HG02588 (cell line): ENCODE data around the gene REX1BD.
"Not testable (repeated sequence)": the region's sequence is repeated elsewhere in the genome, so short reads cannot be mapped to it uniquely, and the experiment has no call there.

ENCODE experiments used
- ATAC-seq: cut with Tn5 transposase; IDR thresholded peaks from one replicate; pipeline ENCODE4 v1.9.1; 2021; ENCODE audit warnings: mild to moderate bottlenecking, moderate library complexity; ENCODE audit not compliant: unreplicated experiment

The REX1BD gene

DNA sequence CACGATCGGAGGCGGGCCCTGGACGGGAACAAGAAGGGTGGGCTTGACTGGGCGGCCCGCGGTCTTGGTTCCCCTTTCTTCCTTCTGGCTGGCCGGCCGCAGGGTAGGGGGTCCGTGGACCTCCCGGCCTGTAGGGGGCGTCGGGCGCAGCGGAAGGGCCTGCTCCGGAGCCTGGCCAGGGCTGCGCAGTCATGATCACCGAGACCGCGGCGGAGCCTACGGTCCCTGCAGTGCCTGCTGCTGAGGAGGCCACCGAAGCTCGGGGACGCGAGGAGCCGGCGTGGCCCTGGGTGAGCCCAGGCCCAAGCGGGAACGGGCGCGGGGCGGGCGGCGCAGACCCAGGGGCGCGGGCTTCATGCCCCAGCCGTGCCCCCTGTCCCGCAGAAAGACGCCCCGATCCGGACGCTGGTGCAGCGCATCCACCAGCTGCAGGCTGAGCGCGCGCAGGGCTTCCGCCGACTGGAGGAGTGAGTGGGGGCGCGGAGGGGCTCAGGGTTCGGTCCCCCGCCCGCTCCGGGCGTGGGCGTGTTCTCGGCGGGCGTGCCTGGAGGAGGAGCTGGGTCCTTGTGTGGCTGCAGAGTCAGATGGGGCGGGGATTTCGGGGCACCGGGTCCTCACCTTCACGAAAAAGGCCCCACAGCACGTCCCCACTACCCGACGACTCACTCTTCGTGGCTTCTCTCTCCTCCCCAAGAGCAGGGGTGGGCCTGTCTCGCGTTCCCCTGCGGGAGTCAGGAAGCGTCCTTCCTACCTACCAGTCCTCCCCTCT is at the start of gene REX1BD:
Gene REX1BD (plus strand): TSS at position 188 of the 769 bp plus-strand sequence. CDS start 4 bp downstream, at position 192.
- ATAC-seq = peak; percentile 79

DNA sequence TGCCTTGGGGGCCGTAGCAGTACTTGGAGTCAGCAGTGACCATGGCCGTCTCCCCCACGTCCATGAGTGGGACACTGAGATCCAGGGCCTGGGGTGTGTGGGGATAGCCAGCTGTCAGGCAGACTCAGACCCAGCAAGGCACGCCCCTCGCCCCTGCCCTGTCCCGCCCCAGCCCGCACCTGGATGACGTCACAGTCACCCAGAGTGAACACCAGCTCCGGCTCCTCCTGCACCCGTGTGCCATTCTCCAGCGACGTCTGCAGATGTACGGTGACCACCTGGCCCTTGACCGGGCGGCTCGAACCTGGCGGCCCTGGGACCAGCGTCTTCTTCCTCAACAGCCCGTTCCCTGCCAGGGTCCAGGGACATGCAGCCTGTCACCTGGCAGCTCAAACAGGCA is 49.2 kb upstream of the REX1BD start:
- ATAC-seq = no peak

DNA sequence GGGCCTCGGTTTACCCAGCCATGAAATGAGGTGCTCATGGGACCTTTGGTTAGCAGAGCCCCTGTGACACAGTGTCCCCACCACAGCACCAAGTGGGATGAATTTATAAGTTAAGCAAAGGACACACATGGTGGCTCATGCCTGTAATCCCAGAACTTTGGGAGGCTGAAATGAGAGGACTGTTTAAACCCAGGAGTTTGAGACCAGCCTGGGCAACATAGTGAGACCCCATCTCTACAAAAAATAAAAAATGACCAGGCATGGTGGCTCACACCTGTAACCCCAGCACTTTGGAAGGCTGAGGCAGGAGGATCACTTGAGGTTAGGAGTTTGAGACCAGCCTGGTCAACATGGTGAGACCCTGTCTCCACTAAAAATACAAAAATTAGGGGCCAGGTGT is 48.4 kb upstream of the REX1BD start:
- ATAC-seq = not testable (repeated sequence)

DNA sequence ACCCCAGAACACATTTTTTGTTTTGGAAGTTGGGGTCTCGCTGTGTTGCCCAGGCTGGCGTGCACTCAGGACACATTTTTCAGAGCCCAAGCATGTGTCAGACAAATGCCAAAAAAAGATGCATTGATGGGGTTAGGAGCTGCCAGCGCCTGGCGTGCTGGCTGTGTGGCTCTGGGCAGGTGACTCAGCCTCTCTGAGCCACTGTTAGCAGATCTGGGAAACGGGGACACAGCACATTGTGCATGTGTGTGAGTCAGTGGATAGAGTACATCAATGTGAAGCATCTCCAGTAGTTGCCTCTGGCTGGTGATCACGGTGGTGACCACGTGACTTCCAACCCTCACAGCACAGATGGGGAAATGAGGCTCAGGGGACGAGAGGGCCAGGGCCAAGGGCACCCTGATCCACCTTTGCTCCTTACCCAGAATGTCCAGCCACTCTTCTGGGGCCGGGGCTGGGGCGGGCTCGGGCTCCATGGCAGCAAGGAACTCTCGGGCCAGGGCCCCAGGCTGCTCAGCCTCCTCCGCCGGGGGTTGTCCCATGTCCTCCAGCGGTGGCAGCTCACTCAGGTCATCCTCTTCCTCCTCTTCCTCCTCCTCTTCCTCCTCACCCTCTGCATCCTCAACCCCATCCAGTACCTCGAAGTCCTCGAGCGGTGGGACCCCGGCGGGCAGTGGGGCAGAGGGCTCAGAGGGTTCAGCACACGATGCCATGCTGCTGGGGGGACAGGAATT is 47.2 kb upstream of the REX1BD start:
- ATAC-seq = no peak

DNA sequence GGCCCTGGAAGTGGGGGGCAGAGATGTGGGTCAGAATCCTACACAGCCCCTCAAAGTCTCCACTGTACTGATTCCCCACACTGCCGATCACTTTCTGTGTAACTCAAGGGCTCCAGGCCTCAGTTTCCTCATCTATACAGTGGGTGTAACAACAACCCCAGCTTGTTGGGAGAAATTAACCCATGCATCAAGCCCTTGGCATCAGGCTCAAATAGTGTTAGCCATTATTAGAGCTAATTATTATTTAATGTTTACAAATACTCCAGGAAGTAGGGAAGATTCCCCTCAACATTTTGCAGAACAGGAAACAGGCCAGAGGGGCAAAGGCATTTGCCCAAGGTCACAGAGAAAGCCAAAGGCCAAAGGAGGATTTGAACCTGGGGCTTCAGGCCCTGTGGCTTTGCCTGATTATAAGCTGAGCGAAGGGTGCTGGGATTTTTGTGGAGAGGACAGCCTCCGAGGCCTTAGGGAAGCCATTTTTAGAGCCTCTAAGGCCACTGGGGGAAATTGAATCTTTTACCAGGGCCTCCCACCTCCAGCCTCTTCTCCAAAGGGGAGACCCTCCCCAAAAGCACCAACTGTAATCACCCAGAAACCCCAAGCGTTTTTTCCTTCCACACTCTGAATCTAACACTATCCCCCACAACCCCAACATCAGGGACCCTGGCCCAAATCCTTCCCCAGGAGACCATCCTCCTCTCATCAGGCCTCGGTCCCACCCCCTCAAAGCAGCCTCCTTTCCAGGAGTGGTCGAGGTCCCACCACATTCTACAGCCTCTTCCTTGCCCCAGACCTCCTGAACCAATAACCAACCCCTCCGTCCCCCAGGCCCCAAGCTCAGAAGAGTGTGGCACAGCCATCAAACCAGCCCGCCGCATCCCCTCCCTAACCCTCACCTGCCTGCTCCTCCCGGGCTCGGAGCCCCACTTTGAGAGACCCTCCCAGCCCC is 46.3 kb upstream of the REX1BD start:
- no peak for ATAC-seq

DNA sequence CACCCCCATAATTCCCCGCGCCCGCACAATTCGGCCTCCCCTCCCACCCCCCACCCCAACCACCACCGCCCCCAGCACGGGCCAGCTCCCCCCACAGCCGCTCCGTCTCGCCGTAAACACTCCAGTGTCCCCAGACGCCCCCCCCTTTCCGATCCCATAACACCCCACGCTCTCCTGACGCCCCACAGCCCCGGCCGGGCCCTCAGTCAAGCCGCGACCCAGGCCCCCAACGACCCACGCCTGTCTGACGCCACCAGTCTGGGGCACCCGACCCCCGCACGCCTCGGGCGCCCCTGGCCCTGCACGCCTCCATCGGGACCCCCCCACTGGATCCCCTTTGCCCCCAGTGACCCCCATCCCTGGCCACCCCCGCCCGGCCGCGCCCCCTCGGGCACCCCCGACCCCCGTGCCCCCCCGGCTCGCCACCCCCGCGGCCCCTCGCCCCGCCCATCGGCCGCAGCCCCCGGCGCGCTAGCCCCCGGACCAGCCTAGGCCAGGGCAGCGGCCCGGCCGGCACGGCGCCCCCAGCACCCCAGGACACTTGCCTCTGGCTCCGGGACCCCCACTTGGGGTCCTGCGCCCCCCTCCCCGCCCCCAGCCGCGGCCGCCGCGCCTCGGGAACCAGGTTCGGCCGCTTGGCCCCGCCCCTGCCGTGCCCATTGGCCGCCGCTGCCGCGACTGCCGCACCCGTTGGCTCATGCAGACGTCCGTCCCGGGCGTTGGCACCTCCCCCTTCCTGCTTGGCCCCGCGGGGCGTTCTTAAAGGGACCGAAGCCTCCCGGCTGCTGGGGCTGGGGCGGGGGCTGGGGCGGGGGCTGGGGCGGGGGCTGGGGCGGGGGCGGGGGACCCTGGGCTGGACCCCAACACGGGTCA is 45.4 kb upstream of the REX1BD start, which contains the start of gene FKBP8:
Gene FKBP8 (minus strand): TSS at position 633 of the 873 bp plus-strand sequence. CDS start 1,603 bp downstream, outside the sequence.
- ATAC-seq = peak; percentile 92

DNA sequence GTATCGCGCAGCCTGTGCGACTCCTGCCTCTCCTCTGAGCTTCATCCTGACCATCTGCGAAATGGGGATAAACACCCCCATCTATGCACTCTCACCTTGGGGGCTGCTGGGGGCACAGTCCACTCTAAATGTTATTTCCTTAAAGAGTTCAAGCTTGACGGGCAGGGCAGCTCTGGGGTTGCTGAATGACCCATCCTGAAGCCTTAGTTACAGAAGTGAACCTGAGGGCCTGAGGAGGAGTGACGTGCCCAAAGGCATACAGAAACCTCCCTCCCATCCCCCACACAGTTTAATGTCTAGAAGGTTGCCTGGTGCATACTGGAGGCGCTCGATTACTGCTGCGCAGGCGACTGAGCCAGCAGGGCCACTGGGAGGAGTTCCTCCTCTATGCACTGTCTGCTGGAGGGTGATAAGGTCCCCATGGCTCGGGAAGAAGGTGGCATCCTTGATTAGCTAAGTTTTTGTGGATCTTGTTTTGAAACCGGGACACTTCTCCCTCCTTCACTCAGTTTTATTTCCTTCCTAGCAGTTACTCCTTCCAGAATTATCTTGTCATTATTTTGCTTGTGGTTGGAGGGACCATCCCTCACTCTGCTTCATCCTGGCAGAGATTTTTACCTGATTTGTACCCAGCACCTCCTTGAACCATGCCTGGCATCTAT is 44.7 kb upstream of the REX1BD start:
- peak; percentile 40 for ATAC-seq

DNA sequence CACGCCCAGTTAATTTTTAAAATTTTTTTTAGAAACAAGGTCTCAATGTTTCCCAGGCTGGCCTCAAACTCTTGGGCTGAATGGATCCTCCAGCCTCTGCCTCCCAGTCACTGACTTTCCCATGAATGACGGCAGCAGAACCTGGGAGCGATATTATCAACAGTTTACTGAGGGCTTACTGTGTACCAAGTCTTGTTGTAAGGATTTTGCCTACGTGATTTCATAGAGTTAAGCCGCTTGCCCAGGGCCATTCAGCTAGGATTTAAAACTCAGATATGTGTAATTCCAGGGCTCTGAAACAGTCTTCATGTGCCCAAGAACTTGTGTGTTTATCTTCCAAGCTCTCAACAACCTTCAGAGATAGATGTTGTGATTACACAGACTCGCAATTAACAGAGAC is 37.0 kb upstream of the REX1BD start:
- ATAC-seq = no peak

DNA sequence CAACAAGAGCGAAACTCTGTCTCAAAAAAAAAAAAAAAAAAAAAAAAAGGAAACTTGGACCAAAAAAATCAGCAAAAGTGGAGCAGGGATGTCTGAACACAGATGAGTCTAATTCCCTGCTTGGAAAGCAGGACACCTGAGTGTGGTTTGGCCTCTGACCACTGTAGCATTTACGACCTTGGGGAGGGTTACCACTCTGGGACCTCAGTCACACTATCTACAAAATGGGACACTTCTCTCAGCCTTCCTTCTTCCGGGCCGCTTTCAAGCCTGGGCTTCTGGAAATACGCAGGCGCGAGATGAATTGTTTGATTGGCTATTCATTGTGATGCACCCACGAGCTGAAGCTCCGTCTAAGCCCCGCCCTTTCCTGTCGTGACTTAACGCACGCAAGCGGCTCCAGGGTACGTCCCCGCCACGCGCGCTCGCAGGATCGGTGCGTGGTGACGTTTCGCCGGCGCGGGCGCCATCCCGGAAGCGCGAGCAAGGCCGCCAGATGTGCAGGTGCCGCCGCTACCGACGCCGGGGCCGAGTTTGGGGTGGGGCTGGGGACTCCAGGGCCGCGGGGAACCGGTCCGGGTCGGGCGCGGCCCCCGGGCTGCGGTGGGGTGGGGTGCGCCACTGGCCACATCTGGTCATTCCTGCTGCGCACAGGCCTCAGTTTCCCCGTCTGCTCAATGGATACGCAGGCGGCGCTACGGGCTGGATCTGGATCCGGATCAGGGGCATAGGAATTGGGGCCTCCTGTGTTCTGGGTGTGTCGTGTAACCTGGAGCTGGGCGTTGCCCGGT is 31.0 kb upstream of the REX1BD start, which contains the start of gene KXD1:
Gene KXD1 (plus strand): TSS at position 460 of the 791 bp plus-strand sequence. CDS start 4,187 bp downstream, outside the sequence.
- peak; percentile 87 for ATAC-seq

DNA sequence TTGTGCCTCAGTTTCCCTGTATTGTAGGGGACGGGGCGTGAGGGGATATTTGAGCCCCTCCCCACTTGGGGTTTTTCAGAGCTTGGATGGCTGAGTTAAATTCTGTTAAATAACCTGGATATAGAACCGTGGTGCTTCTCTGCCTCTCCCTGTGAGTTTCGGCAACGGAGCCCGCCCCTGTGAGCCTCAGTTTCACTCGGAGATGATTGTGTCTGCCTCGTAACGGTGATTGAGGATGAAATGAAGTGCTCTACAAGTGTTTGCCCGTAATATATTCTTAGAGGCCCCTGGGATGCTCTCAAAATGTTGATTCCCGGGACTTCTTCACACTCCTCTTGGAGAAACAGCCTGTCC is 30.4 kb upstream of the REX1BD start:
- ATAC-seq = no peak

DNA sequence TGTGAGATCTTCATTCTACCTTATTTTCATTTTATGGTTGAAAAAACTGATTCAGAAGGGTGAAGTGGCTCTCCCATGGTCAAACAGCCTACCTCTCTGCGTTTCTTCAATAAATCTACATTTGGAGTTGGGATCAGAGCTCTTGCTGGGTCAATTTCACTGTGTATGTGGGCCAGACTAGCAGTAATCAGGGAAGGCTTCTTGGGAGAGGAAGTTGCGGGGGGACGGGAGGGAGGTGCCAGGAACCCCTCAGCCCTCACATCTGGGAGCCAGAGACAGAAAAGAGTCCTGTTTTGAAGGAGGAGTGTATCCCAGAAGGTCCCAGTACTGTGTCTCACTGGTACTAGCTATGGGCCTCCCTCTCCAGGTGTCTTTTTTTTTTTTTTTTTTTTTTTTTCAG is 30.0 kb upstream of the REX1BD start:
- ATAC-seq = no peak

DNA sequence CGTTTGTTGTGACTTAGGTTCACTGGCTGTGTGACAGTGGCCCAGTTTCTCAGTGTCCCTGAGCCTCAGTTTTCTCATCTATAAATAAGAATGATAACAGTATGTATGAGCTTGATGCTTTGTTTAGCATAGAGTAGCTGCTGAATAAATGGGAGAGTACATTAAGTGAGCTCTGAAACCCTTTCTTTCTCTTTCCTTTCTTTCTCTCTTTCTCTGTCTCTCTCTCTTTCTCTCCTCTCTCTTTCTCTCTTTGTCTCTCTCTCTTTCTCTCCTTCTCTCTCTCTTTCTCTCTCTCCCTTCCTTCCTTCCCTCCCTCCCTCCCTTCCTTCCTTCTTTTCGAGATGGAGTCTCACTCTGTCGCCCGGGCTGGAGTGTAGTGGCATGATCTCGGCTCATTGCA is 28.9 kb upstream of the REX1BD start:
- ATAC-seq = no peak

DNA sequence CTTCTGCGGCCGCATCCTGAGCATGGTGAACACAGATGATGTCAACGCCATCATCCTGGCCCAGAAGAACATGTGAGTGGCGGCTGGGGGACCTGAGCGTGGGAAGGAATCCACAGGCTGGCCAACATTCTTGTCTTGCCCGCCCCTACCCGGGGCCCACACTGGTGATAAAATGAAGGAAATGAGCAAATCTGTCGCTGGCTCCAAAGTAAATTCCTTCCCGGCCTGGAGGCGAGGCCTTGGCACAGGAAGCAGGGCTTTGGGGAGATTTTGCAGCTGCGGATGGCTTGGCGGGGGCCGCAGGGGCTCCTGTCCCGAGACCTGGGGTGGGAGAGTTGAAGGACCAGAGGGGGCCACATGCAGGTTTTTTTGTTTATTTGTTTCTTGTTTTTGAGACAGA is 26.5 kb upstream of the REX1BD start:
- no peak for ATAC-seq

DNA sequence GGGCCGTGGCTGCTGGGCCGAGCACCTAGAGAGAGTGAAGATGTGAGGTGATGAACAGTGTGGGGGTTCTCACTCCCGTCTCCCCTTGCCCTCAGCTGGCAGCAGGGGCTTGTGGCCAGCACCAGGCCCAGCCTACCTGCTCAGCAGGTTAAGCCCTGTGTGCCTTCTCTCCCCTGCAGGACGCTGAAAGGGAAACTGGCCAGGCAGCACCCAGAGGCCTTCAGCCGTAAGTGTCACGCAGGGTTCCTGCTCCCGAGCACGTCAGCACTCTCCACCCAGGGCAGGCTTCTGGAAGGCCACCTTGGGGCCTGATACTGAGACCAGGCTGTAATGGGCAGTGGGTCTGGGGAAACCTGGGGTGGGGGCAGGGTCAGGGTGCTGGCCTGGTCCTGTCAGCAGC is 21.6 kb upstream of the REX1BD start:
- ATAC-seq = no peak

DNA sequence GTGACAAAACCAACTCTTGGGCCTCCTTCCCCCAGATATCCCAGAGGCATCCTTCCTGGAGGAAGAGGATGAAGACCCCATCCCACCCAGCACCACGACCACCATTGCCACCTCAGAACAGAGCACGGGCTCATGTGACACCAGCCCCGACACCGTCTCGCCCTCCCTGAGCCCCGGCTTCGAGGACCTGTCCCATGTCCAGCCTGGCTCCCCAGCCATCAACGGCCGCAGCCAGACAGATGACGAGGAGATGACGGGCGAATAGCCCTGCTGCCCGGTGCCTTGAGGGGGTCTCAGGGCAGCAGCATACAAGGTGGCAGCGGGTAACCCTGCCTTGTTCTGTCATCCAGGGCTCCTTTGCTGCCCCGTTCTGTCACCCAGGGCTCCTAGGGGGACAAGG is 20.2 kb upstream of the REX1BD start:
- no peak for ATAC-seq

DNA sequence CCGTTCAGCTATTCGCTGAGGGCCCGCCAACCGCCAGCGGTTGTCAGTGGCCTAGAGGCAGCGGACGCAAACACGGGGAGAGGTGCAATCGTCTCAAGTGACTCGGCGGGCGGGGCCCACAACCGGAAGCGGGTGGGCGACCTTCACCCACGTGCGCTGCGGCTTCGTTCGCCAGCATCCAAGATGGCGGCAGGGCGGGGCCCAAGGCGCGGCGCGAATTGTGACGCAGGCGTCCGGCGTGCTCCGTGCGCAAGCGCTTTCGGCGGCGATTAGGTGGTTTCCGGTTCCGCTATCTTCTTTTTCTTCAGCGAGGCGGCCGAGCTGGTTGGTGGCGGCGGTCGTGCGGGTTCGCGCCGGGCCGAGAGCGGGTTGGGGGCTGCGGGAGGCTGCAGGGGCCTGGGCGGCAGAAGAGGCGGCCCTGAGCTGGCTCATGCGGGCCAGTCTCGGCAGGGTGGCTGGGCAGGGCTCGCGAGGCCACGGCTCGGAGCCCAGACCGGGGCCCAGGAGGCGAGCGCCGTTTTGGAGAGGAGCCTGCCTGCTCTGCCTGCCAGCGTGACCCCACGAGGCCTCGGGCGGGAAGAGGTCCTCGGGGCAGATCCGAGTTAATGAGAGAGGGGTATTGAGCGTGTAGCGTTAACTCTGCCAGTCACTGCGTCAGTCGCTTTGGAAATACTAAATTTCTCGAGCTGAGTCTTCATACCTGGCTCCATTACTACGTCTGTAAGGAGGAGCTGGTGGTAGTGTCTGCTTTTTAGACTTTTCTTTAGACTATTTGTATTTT is 16.8 kb upstream of the REX1BD start, which contains the start of gene UBA52:
Gene UBA52 (plus strand): TSS at position 294 of the 781 bp plus-strand sequence. CDS start 1,444 bp downstream, outside the sequence.
- ATAC-seq = peak; percentile 88

DNA sequence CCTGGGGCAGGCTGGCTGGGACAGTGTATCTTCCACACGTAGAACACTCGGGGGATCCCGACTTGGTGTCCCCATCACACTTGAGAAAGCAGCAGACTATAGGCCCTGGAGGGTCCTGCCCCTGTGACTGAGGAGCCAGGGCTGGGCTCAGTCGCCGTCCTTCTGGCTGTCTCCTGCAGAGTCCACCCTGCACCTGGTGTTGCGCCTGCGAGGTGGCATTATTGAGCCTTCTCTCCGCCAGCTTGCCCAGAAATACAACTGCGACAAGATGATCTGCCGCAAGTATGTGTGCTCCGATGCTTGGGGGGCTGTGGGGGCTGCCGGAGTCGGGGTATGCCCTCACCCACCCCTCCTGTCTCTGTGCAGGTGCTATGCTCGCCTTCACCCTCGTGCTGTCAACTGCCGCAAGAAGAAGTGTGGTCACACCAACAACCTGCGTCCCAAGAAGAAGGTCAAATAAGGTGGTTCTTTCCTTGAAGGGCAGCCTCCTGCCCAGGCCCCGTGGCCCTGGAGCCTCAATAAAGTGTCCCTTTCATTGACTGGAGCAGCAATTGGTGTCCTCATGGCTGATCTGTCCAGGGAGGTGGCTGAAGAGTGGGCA is 13.8 kb upstream of the REX1BD start:
- ATAC-seq = no peak
